HK-2 (cell line): ENCODE measurements around the gene NR4A3.

Source experiments
- DNase-seq: peaks from one replicate; pipeline ENCODE4 v3.0.0-alpha.2; 2018; ENCODE audit not compliant: unreplicated experiment

NR4A3 gene

GRCh38 chr9:99876190-99876589 is 54.5 kb downstream of the NR4A3 start:
- DNase-seq, result no peak

DNA sequence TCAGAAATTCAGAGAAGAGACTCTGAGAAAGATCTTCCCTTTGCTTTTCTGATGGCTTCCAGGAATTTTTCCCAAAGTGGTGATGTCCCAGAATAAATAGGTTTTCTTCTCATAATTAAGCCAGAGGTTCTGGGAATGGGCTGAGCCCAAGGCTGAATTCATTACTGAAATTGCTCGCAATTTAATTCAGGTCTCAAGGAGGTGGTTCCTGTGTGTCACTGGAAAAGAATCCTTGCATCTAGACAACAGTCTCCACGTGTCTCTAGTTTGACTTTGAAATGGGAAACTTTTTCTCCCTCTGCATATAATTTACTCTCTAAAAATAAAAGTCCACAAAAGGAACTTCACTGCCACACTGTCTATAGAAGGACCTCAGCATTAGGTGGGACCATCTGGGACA is 57.0 kb downstream of the NR4A3 start:
- no peak for DNase-seq

GRCh38 chr9:99881769-99882168 is 60.1 kb downstream of the NR4A3 start:
- no peak for DNase-seq

GRCh38 chr9:99885747-99886146 is 64.1 kb downstream of the NR4A3 start:
- DNase-seq, result no peak

DNA sequence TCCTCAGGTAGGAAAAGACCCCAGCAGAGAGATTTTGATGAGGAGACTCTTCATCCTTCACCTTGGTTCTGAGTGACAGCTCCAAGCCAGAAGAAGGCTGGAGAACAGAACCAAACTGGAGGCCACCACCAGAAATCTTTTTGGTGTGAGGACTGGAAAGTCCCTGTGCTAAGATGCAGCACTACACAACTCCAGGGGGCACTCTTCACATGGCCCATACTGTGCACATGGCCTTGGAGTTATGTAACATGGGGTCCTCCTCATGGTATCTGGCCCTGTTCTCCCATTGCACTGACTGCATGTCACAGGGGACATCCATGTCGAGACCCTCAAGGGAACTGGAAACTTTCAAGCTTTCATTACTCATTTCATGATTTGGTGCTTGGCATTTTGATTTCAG is 67.4 kb downstream of the NR4A3 start:
- no peak for DNase-seq

GRCh38 chr9:99894826-99895225 is 73.1 kb downstream of the NR4A3 start:
- DNase-seq, result no peak

- no peak for DNase-seq
Observed at GRCh38 chr9:99895510-99895909, 73.8 kb downstream of the NR4A3 start.

DNA sequence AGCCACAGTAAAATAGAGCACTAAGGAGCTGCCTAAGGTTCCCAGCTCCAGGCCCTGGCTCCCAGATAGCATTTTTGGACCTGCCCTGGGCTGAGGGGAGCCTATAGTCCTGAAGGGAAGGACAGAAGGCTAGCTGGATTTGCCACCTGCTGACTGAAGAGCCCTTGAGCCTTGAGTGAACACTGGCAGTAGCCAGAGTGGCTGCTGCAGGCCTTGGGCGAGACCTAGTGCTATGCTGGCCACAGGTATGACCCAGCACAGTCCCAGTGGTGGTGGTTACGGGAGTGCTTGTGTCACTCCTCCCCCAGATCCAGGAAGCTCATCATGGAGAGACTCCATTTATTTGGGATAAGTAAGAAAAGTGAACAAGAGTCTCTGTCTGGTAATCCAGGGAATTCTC is 74.4 kb downstream of the NR4A3 start:
- DNase-seq, result no peak

GRCh38 chr9:99903393-99903792 is 81.7 kb downstream of the NR4A3 start:
- no peak for DNase-seq

- no peak for DNase-seq
Observed at GRCh38 chr9:99905833-99906402, 84.2 kb downstream of the NR4A3 start.

- peak; percentile 74 for DNase-seq
Observed at GRCh38 chr9:99906403-99907207, 84.9 kb downstream of the NR4A3 start, which contains the start of gene STX17. Gene STX17 (plus strand): TSS chr9:99906654. CDS start chr9:99915240, 8,586 bp downstream.

DNA sequence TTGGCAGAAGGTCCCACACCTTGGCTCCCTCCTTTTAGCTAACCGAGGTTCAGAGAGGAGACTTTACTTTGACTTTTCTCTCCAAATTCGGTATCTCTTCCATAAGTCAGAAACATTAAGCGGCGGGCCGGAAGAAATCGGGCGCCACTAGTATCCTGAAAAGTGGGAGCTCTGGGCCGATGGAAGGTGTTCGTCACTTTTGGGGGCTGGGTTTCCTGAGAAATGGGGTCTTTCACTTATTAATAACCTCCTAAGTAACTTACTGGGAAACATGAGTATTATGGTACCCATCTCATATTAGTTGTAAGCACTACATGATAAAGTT is 85.5 kb downstream of the NR4A3 start:
- no peak for DNase-seq

DNA sequence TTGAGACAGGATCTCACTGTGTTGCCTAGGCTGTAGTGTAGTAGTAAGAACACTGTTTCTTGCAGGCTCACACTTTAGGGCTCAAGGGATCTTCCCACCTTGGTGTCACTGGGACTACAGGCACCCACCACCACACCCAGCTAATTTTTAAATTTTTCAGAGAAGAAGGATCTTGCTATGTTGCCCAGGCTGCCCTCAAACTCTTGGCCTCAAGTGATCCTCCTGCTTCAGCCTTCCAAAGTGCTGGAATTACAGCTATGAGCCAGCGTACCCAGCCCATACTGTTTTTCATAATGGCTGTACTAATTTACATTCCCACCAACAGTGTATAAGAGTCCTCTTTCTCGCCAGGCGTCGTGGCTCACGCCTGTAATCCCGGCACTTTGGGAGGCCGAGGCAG is 89.9 kb downstream of the NR4A3 start:
- DNase-seq, result no peak
